ENCODE data around the gene DTD1.

Gene DTD1

DNA sequence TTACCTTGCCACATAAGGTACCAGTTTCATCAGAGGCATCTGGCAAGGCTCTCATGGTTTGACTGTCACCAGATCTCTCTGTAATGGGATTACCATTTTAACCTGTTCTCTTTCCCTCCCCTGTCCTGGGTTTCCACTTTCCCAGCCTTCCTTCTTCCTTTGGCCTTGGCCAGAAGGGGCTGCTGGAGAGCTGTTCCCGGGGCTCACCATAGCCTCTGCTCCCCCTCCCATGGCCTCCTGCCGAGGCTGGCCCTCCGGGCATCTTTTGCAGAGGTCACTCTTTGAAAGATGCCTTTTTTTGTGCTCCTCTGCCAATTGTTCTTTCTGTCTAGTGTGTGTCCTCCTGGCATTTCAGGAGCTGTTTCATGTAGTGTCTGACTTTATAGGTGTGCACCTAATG, 125.0 kb downstream of the DTD1 start:
- Histone ChIP-seq H3K9me3 (ENCODE audit: insufficient read depth, low read length, severe bottlenecking) (no peaks in the 10 kb centered on the region), H3K4me3 (ENCODE audit: low read depth in 1 of 2, low read length in 2 of 2) (no peak overlapping the region), H3K9ac (ENCODE audit: low read depth, low read length) (no peak overlapping the region), H3K4me2 (ENCODE audit: insufficient read depth, low read length) (no peak overlapping the region), H3K79me2 (ENCODE audit: insufficient read depth, low read length) (no peaks in the 10 kb centered on the region), H3K27me3 (ENCODE audit: insufficient read depth, low read length, poor library complexity) (peaks cover 3% of the 10 kb centered on the region), H3K36me3 (ENCODE audit: insufficient read depth, low read length) (no peaks in the 10 kb centered on the region), H3K4me1 (ENCODE audit: insufficient read depth, low read length) (no peaks in the 10 kb centered on the region), H3K27ac (ENCODE audit: low read length) (no peak overlapping the region), H4K20me1 (ENCODE audit: insufficient read depth, low read length) (no peaks in the 10 kb centered on the region), H2AFZ (ENCODE audit: low read depth, low read length) (no peak overlapping the region)
- no peak for TF ChIP-seq EZH2 (IDR thresholded peaks at IDR 0.05; ENCODE audit: borderline replicate concordance, low read depth, low read length, severe bottlenecking)
- TF ChIP-seq, protein P1, sequence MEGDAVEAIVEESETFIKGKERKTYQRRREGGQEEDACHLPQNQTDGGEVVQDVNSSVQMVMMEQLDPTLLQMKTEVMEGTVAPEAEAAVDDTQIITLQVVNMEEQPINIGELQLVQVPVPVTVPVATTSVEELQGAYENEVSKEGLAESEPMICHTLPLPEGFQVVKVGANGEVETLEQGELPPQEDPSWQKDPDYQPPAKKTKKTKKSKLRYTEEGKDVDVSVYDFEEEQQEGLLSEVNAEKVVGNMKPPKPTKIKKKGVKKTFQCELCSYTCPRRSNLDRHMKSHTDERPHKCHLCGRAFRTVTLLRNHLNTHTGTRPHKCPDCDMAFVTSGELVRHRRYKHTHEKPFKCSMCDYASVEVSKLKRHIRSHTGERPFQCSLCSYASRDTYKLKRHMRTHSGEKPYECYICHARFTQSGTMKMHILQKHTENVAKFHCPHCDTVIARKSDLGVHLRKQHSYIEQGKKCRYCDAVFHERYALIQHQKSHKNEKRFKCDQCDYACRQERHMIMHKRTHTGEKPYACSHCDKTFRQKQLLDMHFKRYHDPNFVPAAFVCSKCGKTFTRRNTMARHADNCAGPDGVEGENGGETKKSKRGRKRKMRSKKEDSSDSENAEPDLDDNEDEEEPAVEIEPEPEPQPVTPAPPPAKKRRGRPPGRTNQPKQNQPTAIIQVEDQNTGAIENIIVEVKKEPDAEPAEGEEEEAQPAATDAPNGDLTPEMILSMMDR (IDR thresholded peaks at IDR 0.05; ENCODE audit: borderline replicate concordance, extremely low read depth, low read length, poor library complexity, severe bottlenecking), result no peak
- ATAC-seq (ENCODE audit: insufficient read depth, low read depth) (no peak), DNase-seq (no peak)

DNA sequence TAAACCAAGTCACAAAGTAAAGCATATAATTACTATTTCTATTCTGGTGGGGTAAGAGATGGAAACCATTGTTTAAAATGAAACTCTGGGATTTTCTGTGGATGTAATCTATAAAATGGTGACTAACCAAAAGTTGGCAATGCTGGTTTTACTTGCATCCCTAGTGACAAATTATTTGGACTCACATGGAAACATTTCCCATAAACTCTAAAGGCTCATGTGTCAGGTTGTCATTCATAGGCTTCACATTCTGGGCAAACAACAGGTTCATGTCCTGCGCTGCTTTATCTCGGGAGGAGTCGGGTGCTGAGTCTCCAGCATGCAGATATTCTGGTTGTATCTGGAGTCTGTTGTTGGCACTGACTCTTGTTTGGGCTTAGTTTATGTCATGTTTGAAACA, 127.7 kb downstream of the DTD1 start:
- TF ChIP-seq, protein P1 (IDR thresholded peaks at IDR 0.05; ENCODE audit: borderline replicate concordance, extremely low read depth, low read length, poor library complexity, severe bottlenecking), result no peak
- no peak for TF ChIP-seq EZH2 (IDR thresholded peaks at IDR 0.05; ENCODE audit: borderline replicate concordance, low read depth, low read length, severe bottlenecking)
- no peaks in the 10 kb centered on the region for H3K36me3 ChIP-seq (ENCODE audit: insufficient read depth, low read length)
- H3K4me3 ChIP-seq (ENCODE audit: low read depth in 1 of 2, low read length in 2 of 2), result no peak overlapping the region
- DNase-seq (no peak), ATAC-seq (ENCODE audit: insufficient read depth, low read depth) (no peak)
- no peaks in the 10 kb centered on the region for H3K4me1 ChIP-seq (ENCODE audit: insufficient read depth, low read length)
- H3K9me3 ChIP-seq (ENCODE audit: insufficient read depth, low read length, severe bottlenecking), result no peaks in the 10 kb centered on the region
- no peaks in the 10 kb centered on the region for H3K79me2 ChIP-seq (ENCODE audit: insufficient read depth, low read length)
- H2AFZ ChIP-seq (ENCODE audit: low read depth, low read length), result 0 out of 2 replicates have a peak overlapping the region, but pooled peaks have one; percentile 9
- no peak overlapping the region for H3K27ac ChIP-seq (ENCODE audit: low read length)
- no peak overlapping the region for H3K4me2 ChIP-seq (ENCODE audit: insufficient read depth, low read length)
- H3K27me3 ChIP-seq (ENCODE audit: insufficient read depth, low read length, poor library complexity), result peaks cover 3% of the 10 kb centered on the region
- H3K9ac ChIP-seq (ENCODE audit: low read depth, low read length), result no peak overlapping the region
- H4K20me1 ChIP-seq (ENCODE audit: insufficient read depth, low read length), result no peaks in the 10 kb centered on the region

DNA sequence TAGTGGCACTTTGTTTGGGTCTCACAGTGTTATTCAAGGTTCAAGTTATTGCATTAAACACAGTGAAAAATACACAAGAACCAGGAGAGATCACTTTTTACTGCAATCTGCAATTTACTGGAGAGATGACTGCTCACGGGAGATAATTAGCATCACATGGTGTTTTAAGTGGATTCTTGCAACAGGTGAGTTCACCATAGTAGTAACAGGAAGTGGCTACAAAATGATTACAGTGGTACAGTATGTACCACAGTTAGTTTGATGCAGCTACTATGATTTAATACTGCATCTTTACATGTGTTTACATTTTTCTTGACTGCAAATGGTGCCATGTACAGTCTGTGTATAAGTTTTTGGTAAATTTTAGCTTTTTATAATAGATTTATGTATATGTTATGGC, 129.2 kb downstream of the DTD1 start:
- Histone ChIP-seq H3K4me3 (ENCODE audit: low read depth in 1 of 2, low read length in 2 of 2) (no peak overlapping the region), H3K27ac (ENCODE audit: low read length) (no peak overlapping the region), H3K9me3 (ENCODE audit: insufficient read depth, low read length, severe bottlenecking) (no peaks in the 10 kb centered on the region), H3K27me3 (ENCODE audit: insufficient read depth, low read length, poor library complexity) (peaks cover 4% of the 10 kb centered on the region), H3K4me1 (ENCODE audit: insufficient read depth, low read length) (no peaks in the 10 kb centered on the region), H4K20me1 (ENCODE audit: insufficient read depth, low read length) (no peaks in the 10 kb centered on the region), H2AFZ (ENCODE audit: low read depth, low read length) (no peak overlapping the region), H3K9ac (ENCODE audit: low read depth, low read length) (no peak overlapping the region), H3K4me2 (ENCODE audit: insufficient read depth, low read length) (no peak overlapping the region), H3K79me2 (ENCODE audit: insufficient read depth, low read length) (no peaks in the 10 kb centered on the region), H3K36me3 (ENCODE audit: insufficient read depth, low read length) (no peaks in the 10 kb centered on the region)
- no peak for ATAC-seq (ENCODE audit: insufficient read depth, low read depth)
- TF ChIP-seq EZH2 (IDR thresholded peaks at IDR 0.05; ENCODE audit: borderline replicate concordance, low read depth, low read length, severe bottlenecking), result no peak
- TF ChIP-seq, protein P1 (IDR thresholded peaks at IDR 0.05; ENCODE audit: borderline replicate concordance, extremely low read depth, low read length, poor library complexity, severe bottlenecking), result no peak
- no peak for DNase-seq

DNA sequence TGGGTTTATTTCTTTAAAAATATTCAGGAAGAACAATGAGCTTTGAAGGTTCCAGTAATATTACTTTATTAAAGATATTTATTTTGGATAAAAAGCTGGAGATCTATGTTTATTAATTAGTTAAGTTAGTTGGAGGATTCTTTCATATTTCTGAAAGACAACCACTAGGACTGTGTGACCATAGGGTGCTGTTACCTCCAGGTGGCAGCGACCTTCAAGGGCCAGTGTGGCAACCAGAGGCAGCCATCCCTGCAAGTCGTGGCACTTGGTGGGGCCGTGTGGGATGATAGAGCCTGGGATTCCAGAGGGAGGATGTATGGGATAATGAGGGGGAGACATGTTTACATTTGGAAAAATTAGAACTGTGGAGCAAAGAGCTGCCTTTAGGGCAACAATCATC, 130.3 kb downstream of the DTD1 start:
- ATAC-seq (ENCODE audit: insufficient read depth, low read depth) (no peak), DNase-seq (no peak)
- Histone ChIP-seq H3K9ac (ENCODE audit: low read depth, low read length) (no peak overlapping the region), H3K9me3 (ENCODE audit: insufficient read depth, low read length, severe bottlenecking) (no peaks in the 10 kb centered on the region), H3K4me3 (ENCODE audit: low read depth in 1 of 2, low read length in 2 of 2) (no peak overlapping the region), H3K27ac (ENCODE audit: low read length) (no peak overlapping the region), H2AFZ (ENCODE audit: low read depth, low read length) (no peak overlapping the region), H3K27me3 (ENCODE audit: insufficient read depth, low read length, poor library complexity) (peaks cover 8% of the 10 kb centered on the region), H3K4me2 (ENCODE audit: insufficient read depth, low read length) (no peak overlapping the region), H4K20me1 (ENCODE audit: insufficient read depth, low read length) (no peaks in the 10 kb centered on the region), H3K36me3 (ENCODE audit: insufficient read depth, low read length) (no peaks in the 10 kb centered on the region), H3K4me1 (ENCODE audit: insufficient read depth, low read length) (no peaks in the 10 kb centered on the region), H3K79me2 (ENCODE audit: insufficient read depth, low read length) (no peaks in the 10 kb centered on the region)
- TF ChIP-seq, protein P1 (IDR thresholded peaks at IDR 0.05; ENCODE audit: borderline replicate concordance, extremely low read depth, low read length, poor library complexity, severe bottlenecking), result no peak
- no peak for TF ChIP-seq EZH2 (IDR thresholded peaks at IDR 0.05; ENCODE audit: borderline replicate concordance, low read depth, low read length, severe bottlenecking)
